ENCODE data around the gene DOC2A.
"Not testable (repeated sequence)": the region's sequence is repeated elsewhere in the genome, so short reads cannot be mapped to it uniquely, and the experiment has no call there.

The DOC2A gene

DNA sequence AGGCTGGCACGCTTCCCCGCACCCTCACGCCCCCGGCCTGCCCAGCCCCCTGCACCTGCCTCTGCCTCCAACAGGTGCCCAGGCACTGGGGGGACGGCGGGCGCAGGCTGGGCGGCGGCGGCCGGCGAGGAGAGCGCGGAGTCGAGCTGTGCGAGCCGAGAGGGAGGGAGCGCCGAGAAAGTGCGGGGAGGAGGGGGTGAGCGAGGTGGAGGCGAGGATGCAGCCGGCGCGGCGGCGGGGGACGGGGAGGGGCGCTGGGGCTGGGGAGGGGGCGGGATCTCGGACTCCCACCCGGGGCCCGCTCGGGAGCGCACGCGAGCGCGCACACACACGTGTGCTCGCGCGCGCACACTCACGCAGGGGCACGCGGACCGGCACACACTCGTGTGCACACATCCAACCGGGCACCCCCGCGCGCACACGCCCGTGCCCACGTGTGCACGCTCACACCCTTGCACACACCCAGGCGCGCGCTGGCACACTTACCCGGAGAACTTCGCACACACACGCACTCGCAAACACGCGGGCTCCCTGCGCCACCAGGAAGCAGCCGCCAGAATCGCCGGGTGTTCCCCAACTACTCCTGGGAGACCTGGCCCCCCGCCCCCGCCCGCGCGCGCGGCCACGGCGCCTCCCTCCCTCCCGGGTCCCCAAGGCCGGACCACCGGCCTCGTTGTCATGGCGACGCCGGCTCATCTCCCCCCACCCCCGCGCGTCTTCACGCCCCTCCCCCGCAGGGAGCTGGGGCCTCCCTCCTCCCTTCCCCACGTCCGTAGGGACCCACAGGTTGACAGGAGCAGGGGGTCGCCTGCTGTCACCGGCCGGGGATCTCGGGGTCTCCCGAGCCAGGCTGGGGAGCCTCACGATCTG, at the start of gene DOC2A:
TSS of gene DOC2A (minus strand) at position 184 of the 870 bp plus-strand sequence. CDS start 805 bp downstream, outside the sequence.
- no peak for DNase-seq

GRCh38 chr16:30060346-30060745, 49.5 kb upstream of the DOC2A start:
- no peak for DNase-seq

DNA sequence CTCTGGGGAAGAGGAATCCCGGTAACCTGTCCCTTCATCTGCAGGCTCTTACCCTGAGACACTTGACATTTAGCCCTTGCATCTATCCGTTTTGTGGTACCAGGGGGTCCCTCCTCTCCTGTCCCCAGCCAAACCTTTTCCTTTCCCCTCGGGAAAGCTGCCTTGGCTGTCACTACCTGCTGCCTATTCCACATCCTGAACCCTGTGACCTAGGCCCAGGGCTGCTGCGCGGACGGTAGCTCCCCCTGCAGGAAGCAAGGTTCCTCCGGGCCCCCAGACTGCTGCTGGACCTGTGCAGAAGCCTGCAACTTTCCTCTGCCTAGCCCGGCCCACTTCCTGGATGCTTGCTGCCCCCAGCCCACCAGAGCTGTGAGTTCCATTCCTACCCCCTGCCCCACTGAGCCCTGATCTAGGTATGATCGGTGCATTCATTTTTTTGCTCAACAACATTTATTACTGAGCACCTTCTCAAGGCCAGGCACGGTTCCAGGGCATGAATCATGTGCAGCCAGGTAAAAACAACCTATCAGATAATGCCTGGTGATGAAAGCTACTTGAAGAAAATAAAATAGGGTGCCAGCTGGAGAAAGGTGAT, 44.2 kb upstream of the DOC2A start:
- peak; percentile 41 for DNase-seq

DNA sequence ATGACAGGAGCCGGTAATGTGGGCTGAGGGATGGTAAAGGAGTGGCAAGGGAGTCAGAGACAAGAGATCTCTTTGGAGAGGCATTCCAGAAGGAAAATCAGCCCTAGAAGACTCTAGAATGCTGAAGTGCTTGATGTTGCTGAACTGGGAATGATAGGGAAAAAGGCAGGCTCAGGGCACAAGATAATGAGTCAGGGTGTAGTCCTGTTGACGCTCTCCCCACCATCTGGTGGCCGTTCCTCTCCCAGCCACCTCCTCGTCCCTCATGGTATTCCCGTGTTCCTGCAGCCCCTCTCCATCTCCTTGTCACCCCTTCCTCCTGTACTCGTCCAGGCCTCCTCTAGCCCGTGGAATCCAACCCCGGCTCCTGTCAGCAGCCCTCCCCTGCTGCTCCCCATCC, 43.6 kb upstream of the DOC2A start:
- DNase-seq: no peak

DNA sequence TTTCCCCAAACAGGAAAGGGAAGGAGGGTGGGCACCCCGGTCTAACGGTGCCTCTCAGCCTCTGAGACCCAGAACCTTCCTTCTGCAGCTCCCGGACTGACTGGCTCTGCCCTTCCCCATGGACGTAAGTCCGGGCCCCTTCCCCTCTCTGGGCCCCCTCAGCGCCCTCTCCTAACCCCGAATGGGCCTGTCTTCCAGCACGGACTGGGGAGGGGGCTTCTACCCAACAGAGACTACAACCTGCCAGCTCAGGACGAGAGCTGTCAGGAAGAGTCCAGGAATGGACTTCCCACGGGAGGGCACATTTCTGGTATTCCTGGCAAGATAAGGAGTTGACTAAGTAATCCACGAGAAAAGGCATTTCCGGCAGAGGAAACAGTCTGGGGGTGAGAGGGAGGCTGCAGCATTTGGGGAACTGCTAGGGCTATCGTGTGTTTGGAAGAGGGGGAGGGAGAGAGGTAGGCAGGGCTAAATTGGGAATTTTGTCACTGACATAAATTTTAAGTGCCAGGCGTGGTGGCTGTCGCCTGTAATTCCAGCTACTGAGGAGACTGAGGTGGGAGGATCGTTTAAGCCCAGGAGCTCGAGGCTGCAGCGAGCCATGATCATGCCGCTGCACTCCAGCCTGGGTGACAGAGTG, 42.7 kb upstream of the DOC2A start:
- no peak for DNase-seq

DNA sequence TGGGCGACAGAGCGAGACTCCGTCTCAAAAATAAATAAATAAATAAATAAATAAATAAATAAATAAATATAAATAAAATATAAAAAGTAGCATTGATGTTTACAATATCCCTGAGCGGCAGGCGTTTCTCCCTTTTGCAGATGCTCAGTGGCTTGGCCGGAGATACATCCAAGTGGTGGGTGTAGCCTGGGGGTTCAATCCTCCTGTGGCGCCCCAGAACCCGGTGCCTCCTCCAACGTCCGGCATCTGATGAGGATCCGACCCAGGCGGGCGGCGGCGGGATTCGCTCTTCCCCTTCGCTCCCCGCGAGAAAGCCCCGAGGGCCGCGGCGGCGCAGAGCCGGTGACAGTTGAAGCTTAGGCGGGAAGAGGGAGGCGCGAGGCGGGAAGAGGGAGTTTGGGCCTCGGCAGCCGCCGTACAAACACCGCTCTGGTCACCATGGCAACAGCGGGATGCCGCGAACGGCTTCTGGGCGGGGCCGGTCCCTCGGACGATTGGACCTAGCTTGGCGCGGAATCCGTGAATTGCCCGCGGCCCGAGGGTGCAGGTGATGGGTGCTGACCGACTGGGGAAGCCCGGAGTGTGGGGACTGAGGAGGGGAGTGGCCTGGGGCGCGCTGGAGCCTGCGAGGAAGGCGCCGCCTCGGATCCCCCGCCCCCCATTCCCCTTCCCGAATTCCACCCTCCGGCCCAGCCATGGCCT, 42.0 kb upstream of the DOC2A start:
- peak; percentile 92 for DNase-seq

- no peak for DNase-seq
Observed at GRCh38 chr16:30051518-30051917, 40.7 kb upstream of the DOC2A start.

DNA sequence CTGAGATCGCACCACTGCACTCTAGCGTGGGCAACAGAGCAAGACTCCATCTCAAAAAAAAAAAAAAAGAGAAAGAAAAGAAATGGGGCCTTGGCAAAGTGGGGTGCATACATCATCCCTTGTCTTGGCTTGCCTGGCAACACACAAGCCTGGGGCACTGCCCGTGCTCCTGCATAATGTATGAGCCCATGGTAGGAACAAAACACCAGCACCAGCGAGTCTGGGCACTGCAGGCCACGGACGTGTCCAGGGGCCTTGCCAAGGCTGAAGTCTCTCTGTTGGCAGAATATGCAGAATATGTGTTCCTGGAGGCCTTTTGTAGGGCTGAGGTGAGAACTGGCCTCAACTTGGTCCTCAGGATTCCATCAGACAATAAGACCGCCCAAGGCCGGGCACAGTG, 39.0 kb upstream of the DOC2A start:
- DNase-seq: no peak

DNA sequence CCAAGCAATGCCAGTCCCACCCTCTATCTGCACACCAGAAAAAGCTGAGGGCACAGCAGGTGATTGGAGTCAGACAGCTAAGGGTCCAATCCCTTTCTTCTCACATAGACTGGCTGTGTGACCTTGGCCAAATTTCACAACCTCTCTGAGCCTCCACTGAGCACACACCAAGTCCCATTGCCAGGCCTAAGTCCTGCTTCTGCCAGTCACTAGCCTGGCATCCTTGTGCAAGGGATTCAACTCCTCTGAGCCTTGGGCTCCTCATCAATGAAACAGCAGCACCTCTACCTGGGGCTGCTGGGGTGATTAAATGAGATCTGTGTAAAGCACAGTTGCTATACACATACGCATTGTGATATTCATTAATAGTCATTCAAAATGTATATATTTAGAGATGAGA, 35.8 kb upstream of the DOC2A start:
- no peak for DNase-seq

DNA sequence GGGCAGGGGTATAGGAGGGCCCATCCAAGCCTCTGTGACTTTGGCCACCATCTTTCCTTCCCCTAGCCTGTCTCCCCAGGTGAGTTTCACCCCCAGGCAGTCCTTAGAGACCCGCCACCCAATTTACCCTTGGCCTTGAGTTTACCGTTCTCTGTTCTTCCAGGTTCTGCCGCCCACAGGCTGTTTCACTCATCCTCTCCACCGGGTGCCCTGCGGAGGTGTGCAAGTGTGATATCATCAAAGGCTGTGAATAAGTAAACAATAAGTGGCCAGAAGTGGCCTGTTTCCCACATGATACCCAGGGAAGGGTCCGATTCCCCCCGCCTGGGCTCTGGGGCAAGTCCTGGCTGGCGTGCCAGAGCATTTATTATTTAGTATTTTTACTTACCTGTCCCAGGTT, 35.4 kb upstream of the DOC2A start:
- no peak for DNase-seq

DNA sequence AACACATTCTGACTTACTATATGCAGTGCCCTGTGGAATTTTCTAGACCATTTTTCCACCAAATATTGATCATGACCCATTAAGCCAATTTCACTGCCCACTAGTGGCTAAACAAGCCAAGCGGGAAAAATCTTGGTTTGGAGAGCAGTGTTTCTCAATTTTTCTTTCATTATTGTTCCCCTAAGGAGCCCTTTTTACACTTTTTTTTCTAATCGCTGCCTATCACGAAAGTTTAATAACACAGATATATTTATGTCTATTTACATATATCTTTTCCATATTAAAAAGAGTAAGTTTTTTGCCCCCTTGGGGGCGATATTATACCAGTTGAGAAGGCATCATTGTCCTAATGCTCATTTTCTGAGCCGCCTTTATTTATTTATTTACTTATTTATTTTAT, 31.0 kb upstream of the DOC2A start:
- peak; percentile 47 for DNase-seq

DNA sequence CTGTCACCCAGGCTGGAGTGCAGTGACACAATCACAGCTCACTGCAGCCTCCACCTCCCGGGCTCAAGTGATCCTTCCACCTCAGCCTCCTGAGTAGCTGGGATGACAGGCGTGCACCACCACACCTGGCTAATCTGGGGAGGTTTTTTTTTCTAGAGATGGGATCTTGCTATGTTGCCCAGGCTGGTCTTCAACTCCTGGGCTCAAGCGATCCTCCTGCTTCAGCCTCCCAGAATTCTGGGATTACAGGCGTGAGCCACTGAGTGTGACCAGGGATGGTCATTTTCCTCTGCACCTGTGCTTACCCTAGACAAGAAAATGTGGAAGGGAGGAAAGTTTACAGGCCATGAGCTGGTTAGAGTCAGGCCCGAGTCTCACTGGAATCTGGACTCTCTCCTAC, 29.9 kb upstream of the DOC2A start:
- not testable (repeated sequence) for DNase-seq

DNA sequence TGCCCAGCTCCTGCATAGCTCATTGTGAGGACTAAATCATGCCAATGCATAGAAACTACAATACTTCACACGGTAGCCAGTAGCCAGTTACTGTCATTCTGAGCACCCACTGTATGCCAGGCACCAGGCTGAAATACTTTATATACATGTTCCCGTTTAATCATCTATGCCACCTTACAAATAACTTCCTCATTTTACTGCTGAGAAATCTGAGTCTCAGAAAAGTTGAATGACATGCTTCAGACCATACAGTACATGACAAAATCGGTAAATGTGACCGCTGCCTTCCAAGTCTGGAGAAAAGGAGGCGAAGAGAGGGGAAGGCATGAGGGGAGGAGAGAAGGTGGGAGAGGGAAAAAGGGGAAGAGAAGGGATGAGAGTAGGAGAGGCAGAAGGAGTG, 29.4 kb upstream of the DOC2A start:
- peak; percentile 45 for DNase-seq

GRCh38 chr16:30033270-30033669, 22.4 kb upstream of the DOC2A start:
- DNase-seq: no peak

DNA sequence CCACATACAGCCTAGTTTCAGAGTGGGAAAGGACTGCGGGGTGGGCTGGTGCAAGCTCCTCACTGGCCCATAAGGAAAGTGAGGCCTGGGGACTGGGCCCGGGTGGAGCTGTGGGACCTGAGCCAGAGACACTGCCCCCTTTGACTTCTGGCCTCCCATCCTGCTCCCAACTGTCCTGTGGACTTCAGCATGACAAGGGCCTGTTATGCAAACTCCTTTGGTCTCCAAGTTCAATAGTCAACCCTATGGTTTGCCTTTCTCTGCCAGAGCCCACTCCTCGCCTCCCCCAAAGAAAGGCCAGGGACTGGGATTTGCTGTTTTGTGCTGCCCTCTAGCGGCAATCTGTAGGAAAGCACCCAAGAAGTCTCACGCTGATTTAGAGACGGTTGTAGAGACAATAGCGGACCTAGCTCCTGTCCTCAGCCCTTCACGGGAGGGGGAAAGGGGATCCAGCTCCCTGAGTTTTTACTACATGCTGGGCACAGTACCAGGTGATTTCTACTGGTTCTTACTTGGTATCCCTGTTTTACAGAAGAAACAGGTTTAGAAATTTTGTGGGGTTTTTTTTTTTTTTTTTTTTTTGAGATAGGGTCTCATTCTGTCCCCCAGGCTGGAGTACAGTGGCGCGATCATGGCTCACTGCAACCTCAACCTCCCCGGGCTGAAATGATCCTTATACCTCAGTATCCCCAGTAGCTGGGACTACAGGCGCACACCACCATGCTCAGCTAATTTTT, 21.4 kb upstream of the DOC2A start:
- peak; percentile 64 for DNase-seq

DNA sequence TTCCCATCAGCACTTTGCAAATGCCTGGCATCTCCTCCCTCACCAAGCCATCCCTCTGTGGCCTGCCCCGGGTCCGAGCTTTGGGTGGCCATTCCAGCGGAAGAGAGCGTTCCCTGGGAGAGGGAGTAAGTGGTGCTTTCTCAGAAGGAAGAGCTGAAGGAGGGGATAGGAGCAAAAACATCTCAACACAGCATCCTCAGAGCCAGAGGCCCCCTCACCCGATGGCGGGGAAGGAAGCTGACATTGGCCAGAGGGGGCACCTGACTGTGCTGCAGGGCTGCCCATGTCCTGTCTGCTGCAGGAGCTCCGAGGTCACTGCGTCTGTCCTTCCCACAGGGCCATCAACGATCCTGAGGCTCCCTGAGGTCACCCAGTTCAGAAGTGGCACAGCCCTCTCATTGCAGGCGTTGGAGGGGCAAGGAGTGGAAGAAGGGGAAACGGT, 20.7 kb upstream of the DOC2A start:
- no peak for DNase-seq

DNA sequence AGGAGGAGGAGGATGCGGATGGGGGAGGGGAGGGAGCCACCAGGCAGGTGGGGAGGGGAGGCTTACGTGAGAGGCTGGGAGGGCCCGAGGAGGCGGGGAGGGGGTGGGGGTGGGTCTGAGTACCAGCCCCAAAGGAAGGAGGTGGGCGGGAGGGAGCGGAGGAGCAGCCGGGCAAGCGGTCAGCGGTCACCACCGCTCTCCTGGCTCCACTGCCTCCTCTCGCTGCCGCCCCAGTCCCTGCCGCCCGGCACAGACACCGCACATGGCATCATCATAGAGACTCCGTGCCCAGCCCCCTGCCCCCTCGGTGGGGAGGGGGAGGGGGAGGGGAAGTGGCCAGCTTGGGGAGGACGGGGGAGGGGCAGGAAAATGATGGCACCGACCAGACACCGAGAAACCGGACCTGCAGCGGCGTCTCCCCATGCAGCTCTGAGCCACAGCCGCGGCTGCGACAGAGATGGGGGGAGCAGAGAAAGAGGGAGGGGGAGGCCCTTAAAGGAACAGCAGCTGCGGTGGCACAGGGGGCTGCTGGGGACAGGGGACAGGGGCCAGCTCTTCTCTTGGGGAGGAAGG, 20.1 kb upstream of the DOC2A start, which contains the start of gene TLCD3B:
TSS of gene TLCD3B (minus strand) at position 431 of the 573 bp plus-strand sequence. CDS start 744 bp downstream, outside the sequence.
- DNase-seq: no peak

DNA sequence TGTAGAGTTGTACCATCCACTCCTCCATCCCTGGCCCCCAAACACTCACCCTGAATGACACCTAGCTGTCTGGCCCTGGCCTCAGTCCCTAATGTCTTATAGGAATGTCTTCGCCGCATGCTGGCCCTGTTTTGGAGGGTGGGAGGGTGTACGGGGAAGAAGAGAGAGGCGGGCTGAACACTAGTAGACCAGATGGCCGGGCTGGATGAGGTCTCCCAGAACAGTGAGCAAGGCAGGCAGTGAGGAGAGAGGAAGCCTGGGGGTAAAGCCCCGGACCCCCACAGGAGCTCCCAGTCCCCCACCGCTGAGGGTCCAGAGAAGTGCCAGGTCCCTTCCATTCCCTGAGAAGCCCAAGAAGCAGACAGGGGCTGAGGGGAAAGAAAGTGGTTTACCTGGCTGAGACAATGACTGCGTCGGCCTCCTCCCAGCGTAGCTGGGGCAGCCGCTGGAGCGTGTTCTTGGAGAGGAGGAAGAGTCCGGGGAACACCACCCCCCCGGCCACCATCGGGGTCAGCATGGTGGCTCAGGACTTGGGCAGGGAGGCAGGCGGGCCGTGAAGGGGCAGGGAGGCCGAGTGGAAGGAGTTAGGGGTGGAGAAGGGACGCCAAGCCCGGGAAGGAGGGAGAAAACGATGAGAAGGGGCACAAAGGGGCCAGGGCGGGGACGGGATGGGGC, 19.3 kb upstream of the DOC2A start:
- no peak for DNase-seq

GRCh38 chr16:30028438-30029076, 17.7 kb upstream of the DOC2A start:
- DNase-seq: no peak

DNA sequence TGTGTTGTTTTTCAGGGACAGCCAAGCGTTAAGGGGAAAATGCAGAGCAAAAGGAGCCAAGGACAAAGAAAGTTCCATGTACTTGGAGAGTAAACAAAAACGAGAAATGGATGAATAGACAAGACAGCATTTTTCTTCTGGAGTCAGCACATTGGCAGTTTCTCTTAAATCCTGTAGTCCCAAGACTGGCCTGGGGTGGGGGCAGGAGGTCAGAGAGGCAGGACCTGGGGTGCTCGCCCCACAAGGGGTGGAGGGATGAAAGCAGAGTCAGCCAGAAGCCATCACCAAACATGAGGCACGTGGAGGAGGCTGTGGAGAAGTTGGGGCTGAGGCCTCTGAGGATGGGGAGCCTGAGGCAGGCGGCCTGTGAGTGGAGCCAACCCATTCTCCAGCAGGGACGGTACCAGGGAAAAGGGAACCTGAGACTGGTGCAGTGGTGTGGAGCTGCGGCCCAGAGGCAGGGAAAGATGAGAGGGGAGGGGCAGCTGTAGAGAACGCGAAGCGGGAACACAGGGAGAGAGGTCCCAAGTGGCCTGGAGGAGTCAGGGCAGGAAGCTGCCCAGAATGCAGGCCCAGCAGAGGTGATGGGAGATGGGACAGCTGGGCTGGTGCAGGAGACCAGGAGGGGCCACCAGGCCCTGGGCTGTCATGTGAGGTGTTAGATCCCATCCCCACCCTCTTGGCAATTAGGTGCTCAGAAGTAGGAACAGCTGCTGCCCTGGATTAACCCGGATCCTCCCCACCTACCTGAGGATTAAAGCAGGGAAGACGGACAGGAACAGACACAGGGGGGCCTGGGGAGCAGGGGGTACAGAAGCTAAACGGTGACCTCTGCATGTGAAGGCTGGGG, 17.0 kb upstream of the DOC2A start:
- no peak for DNase-seq

Measured in inflammatory macrophage treated with lipopolysaccharide for 4 hours (primary cell).